Right renal cortex interstitium (tissue), 3 donors: ENCODE data around the gene IMPDH2. TPM values are rescaled to one million over a fixed set of nuclear protein-coding genes. Genes with fewer than 3 reads are reported as not detected.

ENCODE experiments used
- DNase-seq, 3 donors: peaks; one replicate each; pipeline ENCODE4 v3.0.0-alpha.2; 2013; ENCODE audit warnings: low read depth in 3 of 3, low spot score in 2 of 3
- polyA plus RNA-seq, 3 donors: library from polyadenylated mRNA; unstranded; fragments of 120-200 nt; gene quantifications; one replicate each; pipeline ENCODE4 v1.2.1, GENCODE V29; 2013; ENCODE audit not compliant: insufficient read length in 3 of 3

IMPDH2 gene
- polyA plus RNA-seq, 3 donors = 217 to 226 (median 221) TPM

DNA sequence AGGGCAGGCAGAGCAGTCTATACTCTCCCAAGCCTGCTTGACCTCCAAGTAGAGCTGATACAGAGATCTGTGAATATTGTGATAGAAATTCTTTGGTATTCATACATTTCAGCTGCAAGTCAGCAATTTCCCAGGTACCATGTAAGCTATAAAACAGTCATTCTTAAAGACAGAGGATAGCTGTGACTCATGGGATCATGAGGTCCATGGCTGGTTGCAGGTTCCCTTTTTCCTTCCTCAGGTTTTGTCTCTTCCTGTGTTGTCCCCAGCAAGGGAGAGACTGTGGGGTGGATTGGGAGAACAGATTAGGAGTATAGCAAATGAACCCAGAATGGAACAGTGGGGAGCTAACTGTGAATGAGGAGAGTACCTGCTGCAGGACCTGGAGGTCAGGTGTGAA is 44.5 kb downstream of the IMPDH2 start:
- no peak for DNase-seq

DNA sequence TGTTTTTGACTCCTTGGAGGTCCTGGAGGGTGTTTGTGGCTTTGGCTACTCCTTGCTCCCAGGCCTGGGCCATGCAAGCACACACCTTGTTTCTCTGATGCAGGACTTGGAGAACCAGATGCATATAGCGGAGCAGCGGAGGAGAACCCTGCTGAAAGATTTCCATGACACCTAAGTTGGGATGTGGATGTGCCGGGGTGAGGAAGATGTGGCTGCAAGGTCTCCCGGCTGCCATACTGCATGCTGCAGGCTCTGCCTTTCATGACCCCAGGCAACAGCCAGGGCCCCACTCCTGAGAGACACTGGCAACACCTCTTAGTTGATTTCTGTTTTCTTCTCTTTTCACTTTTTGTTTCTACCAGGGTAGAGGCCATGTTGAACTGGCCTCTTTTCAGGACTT is 46.1 kb downstream of the IMPDH2 start:
- DNase-seq = no peak

DNA sequence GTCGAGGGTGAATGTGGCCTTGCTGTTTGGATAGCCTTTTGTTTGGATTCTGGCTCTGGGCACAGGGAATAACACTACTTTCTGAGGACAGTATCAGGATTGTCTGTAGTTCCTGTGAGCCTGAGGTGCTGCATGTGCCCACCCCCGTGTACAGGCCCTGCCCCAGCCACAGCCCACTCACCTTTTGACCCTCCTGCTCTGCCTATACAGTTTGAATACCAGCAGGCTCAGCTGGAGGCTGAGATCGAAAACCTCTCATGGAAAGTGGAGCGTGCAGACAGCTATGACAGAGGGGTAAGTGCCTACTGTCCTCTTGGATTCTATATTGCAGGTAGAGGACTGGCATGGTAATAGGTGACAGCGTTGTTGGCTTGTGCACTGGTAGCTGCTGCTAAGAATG is 46.5 kb downstream of the IMPDH2 start:
- no peak for DNase-seq

DNA sequence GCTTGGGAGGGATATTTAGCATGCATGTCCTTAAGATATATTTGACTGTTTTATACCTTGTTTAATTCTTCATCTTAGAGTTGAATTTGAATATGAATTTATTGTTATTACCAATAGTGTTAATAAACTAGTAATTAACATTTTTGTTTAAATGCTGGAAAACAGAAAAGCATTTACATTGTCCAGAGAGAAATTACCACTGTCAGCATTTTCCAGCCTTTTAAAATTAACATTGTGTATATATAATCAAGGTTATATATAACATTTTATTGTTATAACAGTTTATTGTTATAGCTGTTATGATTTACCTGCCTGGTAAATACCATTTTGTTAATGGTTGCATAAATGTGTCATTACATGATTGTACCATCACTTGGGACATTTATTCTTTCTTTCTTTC is 47.2 kb downstream of the IMPDH2 start:
- DNase-seq = no peak

DNA sequence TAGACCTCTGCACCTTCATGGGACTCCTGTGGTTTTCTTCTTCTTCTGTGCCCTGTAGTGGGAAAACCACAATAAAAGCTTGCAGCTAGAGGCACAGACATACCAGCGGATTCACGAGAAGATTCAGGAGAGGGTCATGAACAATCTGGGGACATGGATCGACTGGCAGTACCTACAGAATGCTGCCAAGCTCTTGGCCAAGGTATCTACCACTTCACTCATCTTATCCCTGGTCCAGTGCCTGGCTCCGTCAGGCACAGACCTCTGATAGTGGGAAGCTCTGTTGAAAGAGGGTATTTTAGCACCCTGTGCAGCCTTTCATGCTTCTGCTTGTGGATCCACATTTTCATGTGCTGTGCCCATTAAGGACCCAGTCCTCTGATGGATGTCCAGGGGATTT is 48.9 kb downstream of the IMPDH2 start:
- no peak for DNase-seq

DNA sequence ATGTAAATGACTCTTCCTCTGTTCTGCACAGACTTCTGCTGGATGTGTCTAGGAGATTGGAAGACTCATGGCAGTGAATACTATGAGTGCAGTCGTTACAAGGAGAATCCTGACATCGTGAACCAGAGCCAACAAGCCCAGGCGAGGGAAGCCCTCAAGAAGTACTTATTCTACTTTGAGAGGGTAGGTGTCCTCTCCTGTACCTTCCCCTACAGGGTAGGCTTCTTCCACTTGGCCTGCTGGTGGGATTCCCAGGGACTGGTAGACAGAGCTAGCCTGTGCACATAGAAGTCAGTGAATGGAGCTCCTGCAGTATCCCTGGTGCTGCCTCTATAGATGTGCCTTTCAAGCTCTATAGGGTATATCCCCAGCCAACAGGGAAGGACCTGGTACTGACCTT is 49.7 kb downstream of the IMPDH2 start:
- no peak for DNase-seq

Other genes with a start within 250 kb of the IMPDH2 start
- gene PRKAR2A, start 181.5 kb downstream of the IMPDH2 start, polyA plus RNA-seq = 10 to 100 TPM; 43.9 to 53.6 (median 50.5) TPM
- gene SLC25A20, start 130.5 kb downstream of the IMPDH2 start, polyA plus RNA-seq = 10 to 100 TPM; 21.5 to 26.1 (median 22.9) TPM
- 10 to 100 TPM; 67.7 to 76.3 (median 70.4) TPM for gene ARIH2, start 110.6 kb downstream of the IMPDH2 start, polyA plus RNA-seq
- 10 to 100 TPM; 39.1 to 42.3 (median 41.2) TPM for gene P4HTM, start 39.2 kb downstream of the IMPDH2 start, polyA plus RNA-seq
- 100 to 1,000 TPM; 153 to 177 (median 168) TPM for gene WDR6, start 22.0 kb downstream of the IMPDH2 start, polyA plus RNA-seq
- 10 to 100 TPM; 76.4 to 85.5 (median 80.5) TPM for gene DALRD3, start 10.8 kb downstream of the IMPDH2 start, polyA plus RNA-seq
- 10 to 100 TPM; 52.9 to 75.4 (median 62.6) TPM for gene NDUFAF3, start 7.3 kb downstream of the IMPDH2 start, polyA plus RNA-seq
- gene QRICH1, start 64.7 kb upstream of the IMPDH2 start, polyA plus RNA-seq = 10 to 100 TPM; 84.1 to 89.5 (median 86.9) TPM
- gene QARS1, start 75.4 kb upstream of the IMPDH2 start, polyA plus RNA-seq = 100 to 1,000 TPM; 295 to 318 (median 300) TPM
- gene USP19, start 91.4 kb upstream of the IMPDH2 start, polyA plus RNA-seq = 10 to 100 TPM; 60.2 to 63.0 (median 62.4) TPM
- 100 to 1,000 TPM; 352 to 390 (median 365) TPM for gene LAMB2, start 103.7 kb upstream of the IMPDH2 start, polyA plus RNA-seq
- gene CCDC71, start 136.9 kb upstream of the IMPDH2 start, polyA plus RNA-seq = 10 to 100 TPM; 24.5 to 25.8 (median 25.7) TPM
- 10 to 100 TPM; 41.5 to 43.8 (median 43.4) TPM for gene KLHDC8B, start 142.2 kb upstream of the IMPDH2 start, polyA plus RNA-seq
- gene C3orf62, start 247.8 kb upstream of the IMPDH2 start, polyA plus RNA-seq = 10 to 100 TPM in 1 of 3 donors, 1 to 10 TPM in 2; 8.8 to 10.0 (median 9.4) TPM